Measurements from ENCODE around the gene ARID4B. TPM values are rescaled to one million over a fixed set of nuclear protein-coding genes. Genes with fewer than 3 reads are reported as not detected.

The ARID4B gene
- total and polyA plus RNA-seq, 2 of the 13 experiments (the other 11 are each of a cell fraction or from before 2014, with no cell fraction given), result 9.7 to 24.6 TPM

DNA sequence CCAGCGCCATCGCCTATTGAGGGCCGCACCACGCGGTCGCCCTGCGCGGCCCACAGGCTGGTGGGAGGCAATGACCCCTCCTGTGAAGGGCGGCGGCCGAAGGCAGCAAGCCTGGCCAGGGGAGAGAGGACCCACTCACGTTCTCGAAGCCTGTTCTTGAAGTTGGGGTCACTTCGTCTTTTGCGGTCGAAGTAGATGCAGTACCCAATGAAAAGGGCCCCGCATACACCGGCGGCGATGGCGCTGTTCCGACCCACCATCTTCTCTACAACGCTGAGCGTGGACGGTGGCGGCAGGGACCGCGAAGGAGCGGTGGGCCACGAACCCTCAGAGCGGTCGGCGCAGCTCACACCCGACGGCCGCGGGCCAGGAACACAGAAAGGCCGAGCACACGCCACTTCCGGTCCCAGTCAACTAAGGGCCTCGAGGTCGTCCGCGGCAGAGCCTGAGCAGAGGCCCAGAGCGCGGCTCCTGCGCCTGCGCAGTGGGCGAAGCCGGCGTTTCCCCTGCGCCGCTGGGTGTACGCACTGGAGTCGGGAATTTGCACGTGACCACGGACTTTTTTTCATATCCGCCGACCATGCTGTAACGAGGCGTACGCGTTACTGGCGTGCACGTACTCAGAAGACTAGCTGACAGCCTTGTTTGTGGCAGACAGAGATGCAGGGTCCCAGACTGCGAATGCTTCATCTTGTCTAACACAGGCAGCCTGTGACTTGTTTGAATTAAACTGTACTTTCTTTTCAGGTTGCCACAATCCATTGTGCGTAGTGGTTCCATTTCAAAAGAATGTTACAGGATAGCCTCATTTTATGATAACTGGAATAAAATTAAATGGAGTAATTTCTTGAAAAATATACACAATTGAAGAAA, 199.3 kb downstream of the ARID4B start, which contains the start of gene TOMM20 (continued):
- 0 out of 2 replicates have a peak, but pooled peaks have one; percentile 13 for TF ChIP-seq SOX13 (IDR thresholded peaks at IDR 0.05)
- peak in 1 of 2 experiments; percentile 69; a peak in 1 of 4 replicates for TF ChIP-seq SOX13 (CRISPR knock-in tag; conservative IDR thresholded peaks at IDR 0.05 in 1 of 2, IDR thresholded peaks at IDR 0.05 in 1 of 2)
- TF ChIP-seq DNMT3B (CRISPR knock-in tag; conservative IDR thresholded peaks at IDR 0.05), result no peak; the same call in none of the 2 replicates
- no peak; the same call in 1 of the 2 replicates for TF ChIP-seq CBFB (CRISPR knock-in tag; IDR thresholded peaks at IDR 0.05)
- TF ChIP-seq ZNF180 (CRISPR knock-in tag; IDR thresholded peaks at IDR 0.05; ENCODE audit: borderline replicate concordance, low read depth), result 0 out of 2 replicates have a peak, but pooled peaks have one; percentile 38
- no peak; the same call in none of the 2 replicates for TF ChIP-seq MAX (IDR thresholded peaks at IDR 0.05)
- no peak for TF ChIP-seq REL (CRISPR knock-in tag; conservative IDR thresholded peaks at IDR 0.05)
- no peak for TF ChIP-seq MIER2 (CRISPR knock-in tag; IDR thresholded peaks at IDR 0.05)
- TF ChIP-seq, protein P1, sequence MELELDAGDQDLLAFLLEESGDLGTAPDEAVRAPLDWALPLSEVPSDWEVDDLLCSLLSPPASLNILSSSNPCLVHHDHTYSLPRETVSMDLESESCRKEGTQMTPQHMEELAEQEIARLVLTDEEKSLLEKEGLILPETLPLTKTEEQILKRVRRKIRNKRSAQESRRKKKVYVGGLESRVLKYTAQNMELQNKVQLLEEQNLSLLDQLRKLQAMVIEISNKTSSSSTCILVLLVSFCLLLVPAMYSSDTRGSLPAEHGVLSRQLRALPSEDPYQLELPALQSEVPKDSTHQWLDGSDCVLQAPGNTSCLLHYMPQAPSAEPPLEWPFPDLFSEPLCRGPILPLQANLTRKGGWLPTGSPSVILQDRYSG (CRISPR knock-in tag; IDR thresholded peaks at IDR 0.05), result peak; percentile 61
- TF ChIP-seq SP140L (CRISPR knock-in tag; IDR thresholded peaks at IDR 0.05; ENCODE audit: borderline replicate concordance), result 0 out of 2 replicates have a peak, but pooled peaks have one; percentile 35
- peak; percentile 39; the same call in 1 of the 2 replicates for TF ChIP-seq TBX3 (IDR thresholded peaks at IDR 0.05; ENCODE audit: borderline replicate concordance)
- TF ChIP-seq, protein P2, sequence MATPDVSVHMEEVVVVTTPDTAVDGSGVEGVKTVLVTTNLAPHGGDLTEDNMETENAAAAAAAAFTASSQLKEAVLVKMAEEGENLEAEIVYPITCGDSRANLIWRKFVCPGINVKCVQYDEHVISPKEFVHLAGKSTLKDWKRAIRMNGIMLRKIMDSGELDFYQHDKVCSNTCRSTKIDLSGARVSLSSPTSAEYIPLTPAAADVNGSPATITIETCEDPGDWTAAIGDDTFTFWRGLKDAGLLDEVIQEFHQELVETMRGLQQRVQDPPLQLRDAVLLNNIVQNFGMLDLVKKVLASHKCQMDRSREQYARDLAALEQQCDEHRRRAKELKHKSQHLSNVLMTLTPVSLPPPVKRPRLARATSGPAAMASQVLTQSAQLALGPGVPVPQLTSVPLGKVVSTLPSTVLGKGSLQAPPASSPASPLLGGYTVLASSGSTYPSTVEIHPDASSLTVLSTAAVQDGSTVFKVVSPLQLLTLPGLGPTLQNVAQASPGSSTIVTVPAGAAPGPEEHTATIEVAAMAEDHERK (CRISPR knock-in tag; IDR thresholded peaks at IDR 0.05; ENCODE audit: low read depth), result peak; percentile 83
- TF ChIP-seq TARDBP (CRISPR knock-in tag; IDR thresholded peaks at IDR 0.05), result peak; percentile 76; the same call in 1 of the 2 replicates
- TF ChIP-seq, protein P3, sequence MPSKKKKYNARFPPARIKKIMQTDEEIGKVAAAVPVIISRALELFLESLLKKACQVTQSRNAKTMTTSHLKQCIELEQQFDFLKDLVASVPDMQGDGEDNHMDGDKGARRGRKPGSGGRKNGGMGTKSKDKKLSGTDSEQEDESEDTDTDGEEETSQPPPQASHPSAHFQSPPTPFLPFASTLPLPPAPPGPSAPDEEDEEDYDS (CRISPR knock-in tag; IDR thresholded peaks at IDR 0.05), result peak; percentile 95
- TF ChIP-seq ZNF788 (CRISPR knock-in tag; IDR thresholded peaks at IDR 0.05; ENCODE audit: borderline replicate concordance), result peak; percentile 96
- TF ChIP-seq ZMYM2 (CRISPR knock-in tag; IDR thresholded peaks at IDR 0.05), result peak; percentile 65; the same call in 1 of the 2 replicates
- peak; percentile 64 for TF ChIP-seq ZNF639 (CRISPR knock-in tag; conservative IDR thresholded peaks at IDR 0.05)
- no peak for TF ChIP-seq NR3C1 (CRISPR knock-in tag; IDR thresholded peaks at IDR 0.05)
- no peak for TF ChIP-seq ATAD3A (CRISPR knock-in tag; IDR thresholded peaks at IDR 0.05)
- no peak for TF ChIP-seq EHMT2 (IDR thresholded peaks at IDR 0.05; ENCODE audit: borderline replicate concordance, low read depth, low read length)
- TF ChIP-seq IKZF4 (CRISPR knock-in tag; IDR thresholded peaks at IDR 0.05; ENCODE audit: borderline replicate concordance, low read depth, not compliant biosample characterization), result no peak

Data from HepG2 (cell line).